HG02870 (cell line): Measurements from ENCODE around the gene KCNQ1.

ENCODE experiments used
- ATAC-seq: cut with Tn5 transposase; IDR thresholded peaks from one replicate; pipeline ENCODE4 v1.9.1; 2021; ENCODE audit warnings: mild to moderate bottlenecking, moderate library complexity; ENCODE audit not compliant: unreplicated experiment

The KCNQ1 gene

GRCh38 chr11:2724653-2725367, 280.0 kb downstream of the KCNQ1 start:
- ATAC-seq, result no peak

GRCh38 chr11:2725368-2726300, 280.8 kb downstream of the KCNQ1 start:
- ATAC-seq, result no peak

- no peak for ATAC-seq
Observed at GRCh38 chr11:2726964-2727363, 282.2 kb downstream of the KCNQ1 start.

GRCh38 chr11:2728128-2728662, 283.4 kb downstream of the KCNQ1 start:
- no peak for ATAC-seq

GRCh38 chr11:2728663-2729332, 284.0 kb downstream of the KCNQ1 start:
- ATAC-seq, result no peak

- no peak for ATAC-seq
Observed at GRCh38 chr11:2729841-2730240, 285.0 kb downstream of the KCNQ1 start.

- no peak for ATAC-seq
Observed at GRCh38 chr11:2730272-2731129, 285.7 kb downstream of the KCNQ1 start.

- no peak for ATAC-seq
Observed at GRCh38 chr11:2731130-2732125, 286.6 kb downstream of the KCNQ1 start.

- ATAC-seq, result no peak
Observed at GRCh38 chr11:2732261-2732939, 287.6 kb downstream of the KCNQ1 start.

- ATAC-seq, result no peak
Observed at GRCh38 chr11:2732940-2733628, 288.3 kb downstream of the KCNQ1 start.

GRCh38 chr11:2734181-2735052, 289.6 kb downstream of the KCNQ1 start:
- ATAC-seq, result no peak

- no peak for ATAC-seq
Observed at GRCh38 chr11:2735053-2735589, 290.3 kb downstream of the KCNQ1 start.

- ATAC-seq, result no peak
Observed at GRCh38 chr11:2736577-2737225, 291.9 kb downstream of the KCNQ1 start.

GRCh38 chr11:2737226-2737590, 292.4 kb downstream of the KCNQ1 start:
- no peak for ATAC-seq

GRCh38 chr11:2737866-2738265, 293.1 kb downstream of the KCNQ1 start:
- no peak for ATAC-seq
